ENCODE measurements around the gene PALLD.
A peak's percentile ranks its signal among the peaks of the same experiment; 100 is the strongest.
"Not testable (repeated sequence)": the region's sequence is repeated elsewhere in the genome, so short reads cannot be mapped to it uniquely, and the experiment has no call there.

The PALLD gene

DNA sequence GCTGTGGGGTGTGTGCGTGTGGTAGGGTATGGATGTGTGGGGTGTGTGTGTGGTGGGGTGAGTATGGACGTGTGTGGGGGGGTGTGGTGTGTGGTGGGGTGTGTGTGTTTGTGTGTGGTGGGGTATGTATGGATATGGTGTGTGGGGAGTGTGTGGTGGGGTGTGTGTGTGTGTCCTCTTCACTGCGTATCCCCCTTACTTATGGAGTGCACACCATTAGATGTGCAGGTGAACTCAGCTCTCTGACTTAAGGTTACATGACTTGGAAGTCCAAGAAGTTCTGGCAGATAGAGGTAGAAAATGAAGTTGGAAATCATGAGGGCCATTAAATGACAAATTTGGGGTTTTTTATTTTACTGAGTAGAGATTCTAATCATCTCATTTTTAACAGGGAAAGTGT, 182.5 kb downstream of the PALLD start:
- no peak for DNase-seq

DNA sequence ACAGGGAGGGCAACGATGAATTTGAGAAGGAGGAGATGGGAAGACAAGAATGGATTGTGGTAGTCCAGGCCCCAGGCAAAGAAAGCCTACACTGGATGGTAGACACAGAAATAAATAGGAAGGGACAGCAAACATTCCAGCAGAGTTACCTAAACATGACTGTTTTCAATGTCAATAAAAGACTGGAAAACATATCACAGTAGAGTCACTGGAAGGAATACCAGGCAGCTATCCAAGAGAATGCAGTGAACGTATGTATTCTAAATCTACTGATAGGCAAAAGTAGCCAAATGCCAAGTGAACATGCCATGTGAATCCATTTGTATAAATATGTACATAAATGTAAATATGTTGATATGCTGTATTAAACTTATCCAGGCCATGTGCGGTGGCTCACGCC, 183.0 kb downstream of the PALLD start:
- DNase-seq: no peak

DNA sequence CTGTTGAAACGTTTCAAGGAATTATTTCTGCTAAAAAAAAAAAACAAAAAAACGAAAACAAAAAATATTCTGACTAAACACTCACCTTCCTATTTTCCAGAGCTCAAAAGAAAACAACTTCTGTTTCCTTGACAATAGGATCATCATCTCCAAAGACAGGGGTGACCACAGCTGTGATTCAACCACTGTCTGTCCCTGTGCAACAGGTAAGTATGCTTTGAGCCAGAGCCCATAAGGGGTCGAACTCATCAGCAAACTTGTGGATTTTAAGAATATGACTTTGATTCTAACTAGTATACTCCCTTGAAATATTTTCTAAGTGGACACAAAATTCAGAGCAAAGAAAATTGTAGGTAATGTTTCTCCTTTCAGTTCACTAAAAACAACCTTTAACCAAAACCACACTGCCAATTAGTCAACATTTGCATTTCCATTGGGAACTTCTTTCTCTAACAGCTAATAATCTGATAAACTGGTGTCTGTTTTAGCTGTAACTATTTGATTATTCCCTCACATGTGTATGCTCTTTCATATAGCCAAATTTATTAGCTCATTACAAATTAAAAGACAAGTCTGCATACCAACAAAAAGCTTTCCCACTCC, 186.1 kb downstream of the PALLD start:
- no peak for DNase-seq

DNA sequence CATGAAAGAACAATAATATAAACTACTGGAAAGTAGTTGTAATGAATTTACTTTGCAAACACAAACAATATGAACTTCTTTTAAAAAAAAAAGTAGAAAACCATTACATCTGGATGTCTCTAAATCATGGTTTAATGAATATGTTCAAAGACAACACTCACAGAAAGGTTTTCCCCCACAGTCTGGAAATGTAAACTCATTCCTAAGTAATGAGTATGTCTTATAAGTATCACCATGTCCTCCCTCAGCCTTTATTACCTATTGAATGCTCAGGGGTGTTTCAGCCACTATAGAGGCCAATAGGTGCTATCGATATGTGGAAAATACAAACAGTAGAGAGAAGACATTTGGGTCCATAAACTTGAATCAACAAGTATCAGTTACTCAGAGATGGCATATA, 186.7 kb downstream of the PALLD start:
- no peak for DNase-seq

DNA sequence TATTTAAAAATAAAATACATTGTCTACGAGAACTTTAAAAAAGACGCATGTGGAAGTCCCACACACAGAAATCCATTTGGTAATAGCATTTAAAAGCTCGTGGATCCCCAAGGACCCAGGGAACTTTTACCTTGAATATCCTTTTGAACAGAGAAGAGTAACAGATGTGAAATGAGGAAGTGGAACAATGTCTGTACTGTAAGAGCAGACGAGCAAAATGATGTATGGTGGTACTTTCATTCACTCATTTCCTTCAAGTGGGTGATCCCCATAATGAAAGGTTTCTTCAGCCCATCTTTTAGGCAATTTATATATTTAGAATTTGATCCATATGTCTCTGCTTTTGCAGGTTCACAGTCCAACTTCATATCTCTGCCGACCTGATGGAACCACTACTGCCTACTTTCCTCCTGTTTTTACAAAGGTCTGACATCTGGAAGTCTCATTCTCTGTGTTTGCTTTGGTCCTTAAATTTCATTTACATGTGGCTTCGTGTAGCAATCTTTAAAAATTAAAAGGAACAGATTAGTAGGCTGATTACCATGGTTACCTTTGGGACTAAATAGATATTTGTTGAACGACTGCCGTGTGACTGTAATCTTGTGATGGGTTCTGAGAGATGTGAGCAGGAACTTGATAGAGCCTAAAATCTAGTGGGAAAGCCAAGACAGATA, 188.4 kb downstream of the PALLD start:
- no peak for DNase-seq

DNA sequence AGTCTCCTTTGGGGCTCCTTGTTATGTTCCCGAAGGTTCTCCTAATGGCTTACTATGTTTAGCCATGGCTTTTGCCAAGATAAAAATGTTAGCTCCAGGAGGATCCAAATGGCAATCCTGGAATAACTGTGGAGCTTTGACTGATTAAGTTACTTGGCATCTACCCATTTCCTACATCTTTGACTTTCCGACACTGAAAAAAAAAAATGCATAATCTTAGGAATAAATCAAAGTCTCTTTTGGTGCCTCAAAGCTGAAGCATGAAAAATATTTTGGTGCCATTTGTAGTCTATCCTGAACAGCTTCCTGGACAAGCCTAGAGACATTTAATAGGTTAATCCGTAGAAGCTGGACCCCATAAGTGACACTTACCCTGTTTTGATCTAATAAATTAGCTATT, 191.7 kb downstream of the PALLD start:
- no peak for DNase-seq

DNA sequence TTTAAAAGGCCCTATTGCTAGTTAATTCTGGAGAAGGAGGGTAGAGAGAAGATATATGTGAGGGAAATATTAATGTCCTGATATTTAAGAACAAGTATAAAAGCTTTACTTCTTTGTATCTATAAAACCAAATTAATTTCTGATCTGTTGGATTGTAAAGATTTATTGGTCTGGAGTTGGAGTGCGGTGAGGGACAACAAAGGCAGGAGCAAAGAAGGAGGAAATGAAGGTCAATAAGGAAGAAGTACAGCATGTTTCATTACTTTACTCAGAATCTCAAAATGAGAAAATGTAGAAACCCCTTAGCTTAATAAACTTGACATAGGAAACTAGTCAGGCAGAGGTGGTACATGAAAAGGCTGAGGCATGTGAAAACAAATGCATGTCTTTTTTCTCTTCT, 192.9 kb downstream of the PALLD start:
- no peak for DNase-seq

DNA sequence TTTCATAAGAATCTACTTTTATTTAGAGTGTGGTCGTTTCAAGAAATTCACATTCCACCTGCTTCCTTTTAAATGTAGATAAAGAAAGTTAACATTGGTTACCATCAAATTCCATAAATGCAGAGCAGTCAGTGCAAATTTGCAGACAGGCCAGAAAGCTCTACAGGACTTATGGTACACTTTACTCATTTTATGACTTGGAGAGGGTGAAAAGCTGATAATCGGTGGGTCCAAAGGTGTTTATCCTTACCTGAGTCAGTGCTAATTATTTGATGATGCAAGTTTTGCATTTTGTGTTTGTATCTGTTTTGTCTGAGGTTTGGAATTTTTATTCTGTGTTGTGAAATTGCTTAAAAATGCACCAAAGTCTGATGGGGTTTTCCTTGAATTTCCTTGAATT, 193.3 kb downstream of the PALLD start:
- DNase-seq: no peak

DNA sequence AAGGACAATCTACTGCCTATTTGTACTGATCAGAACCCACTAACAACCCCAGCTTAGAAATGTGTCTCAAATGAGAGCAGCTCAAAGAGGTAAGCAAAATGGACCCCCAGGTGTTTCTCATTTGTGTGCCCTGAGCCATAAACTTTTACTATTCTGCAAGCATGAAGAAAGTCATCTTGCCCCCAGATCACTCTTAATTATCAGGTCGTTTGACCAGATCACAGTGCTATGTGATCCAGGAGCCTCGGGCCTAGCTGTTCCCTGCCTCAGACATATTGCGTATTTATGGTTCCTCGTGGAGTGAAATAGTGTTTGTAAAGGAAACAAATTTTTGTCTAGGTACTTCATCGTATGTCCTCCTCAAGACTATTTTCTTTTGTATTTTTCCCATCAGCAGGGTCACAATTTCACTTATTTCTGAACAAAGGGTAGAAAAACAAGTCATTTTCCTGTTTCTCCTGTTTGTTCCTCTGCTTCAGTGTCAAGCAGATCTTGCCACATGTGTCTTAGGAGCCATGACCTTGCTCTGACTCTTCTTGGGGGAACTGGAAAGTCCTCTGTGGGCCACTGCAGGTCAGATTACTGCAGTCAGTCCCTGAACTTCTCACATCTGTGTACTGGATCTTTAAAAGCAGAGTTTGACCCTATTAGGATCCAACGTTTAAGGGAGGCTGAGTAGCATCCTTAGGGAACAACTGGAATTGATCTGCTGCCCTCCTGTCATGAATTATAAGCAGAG, 194.9 kb downstream of the PALLD start:
- no peak for DNase-seq

DNA sequence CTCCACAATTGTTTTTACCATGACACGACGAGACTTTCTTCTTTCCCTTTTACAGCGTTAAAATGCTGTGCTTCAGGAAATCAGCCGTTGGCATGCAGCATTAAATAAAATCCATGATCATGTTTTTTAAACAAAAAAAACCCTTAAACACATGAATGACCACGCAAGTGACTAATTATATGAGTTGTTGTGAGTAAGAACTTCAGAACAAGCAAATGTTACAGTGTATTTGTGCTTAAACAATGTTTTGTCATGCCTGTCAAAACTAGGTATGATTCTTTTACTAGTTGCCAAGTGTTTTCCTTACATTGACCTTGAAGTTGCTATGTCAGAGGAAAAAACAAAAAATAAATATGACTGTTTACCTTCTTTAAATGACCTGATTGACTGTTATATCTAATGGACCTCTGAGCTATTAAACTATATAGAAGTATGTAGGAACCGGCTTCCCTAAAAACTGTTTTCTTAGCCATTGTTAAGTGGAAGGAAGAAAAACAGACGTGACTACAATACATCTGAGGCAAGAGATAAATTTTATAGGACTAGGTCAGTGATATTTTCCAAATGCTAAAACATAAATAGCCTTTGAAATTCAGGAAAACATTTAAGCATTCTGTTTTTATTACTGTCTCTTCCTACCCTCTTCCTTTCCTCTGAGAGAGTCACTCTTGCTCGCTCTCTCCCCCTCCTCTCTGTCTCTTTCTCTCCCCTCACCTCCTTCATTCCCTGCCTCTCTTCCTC, 197.1 kb downstream of the PALLD start:
- DNase-seq: no peak

DNA sequence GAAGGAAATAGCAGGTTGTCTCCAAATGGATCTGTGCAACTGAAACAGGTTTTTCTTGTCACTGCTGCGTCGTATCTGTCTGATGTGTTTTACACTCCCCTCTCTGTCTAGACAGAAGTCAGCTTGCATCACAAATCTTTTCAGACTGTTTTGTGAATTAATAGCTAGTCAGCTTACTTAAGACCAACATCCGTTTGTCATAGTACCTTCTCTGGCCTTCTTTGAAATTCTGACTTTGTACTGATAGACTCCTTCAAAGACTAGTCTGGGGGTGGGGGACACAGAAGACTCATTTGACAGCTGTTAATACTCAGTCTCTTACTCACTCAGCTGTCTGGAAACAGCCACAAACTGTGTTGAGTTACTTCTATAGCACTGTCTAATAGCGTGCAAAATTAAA, 197.8 kb downstream of the PALLD start:
- no peak for DNase-seq

DNA sequence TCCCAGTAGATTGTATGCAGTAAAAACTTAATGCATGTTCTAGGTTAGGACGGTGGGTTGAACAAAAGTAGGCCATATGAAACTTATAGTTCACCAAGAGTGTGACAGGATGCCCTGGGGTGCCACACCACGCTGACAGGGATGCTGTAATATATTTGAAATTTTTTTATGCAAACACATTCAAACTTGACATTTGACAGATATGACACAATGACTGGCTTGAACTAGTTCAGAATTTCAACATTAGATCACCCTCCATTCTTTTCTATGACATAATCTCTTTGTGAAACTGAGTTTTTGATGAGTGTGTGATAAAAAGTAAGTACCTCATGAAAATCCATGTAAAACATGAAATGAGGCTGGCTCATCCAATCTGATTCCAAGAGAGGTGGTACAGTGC, 198.4 kb downstream of the PALLD start:
- no peak for DNase-seq

DNA sequence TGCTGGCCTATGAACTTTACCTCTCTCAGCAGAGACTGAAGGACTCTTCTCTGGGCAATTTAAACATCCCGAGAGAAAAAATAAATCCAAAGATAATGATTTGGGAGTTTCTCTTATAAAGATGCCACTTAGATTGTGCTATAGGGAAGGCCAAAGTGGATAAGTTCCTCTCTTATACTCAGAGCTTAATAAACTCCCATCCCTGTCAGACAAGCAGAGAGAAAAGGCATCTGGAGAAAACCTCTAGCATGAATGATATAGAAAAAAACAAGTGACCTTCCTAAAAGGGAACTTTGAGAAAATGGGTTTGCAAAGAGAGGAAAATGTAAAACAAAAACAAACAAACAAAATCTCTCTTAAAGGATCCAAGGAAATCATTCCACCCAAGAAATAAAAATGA, 199.4 kb downstream of the PALLD start:
- no peak for DNase-seq

DNA sequence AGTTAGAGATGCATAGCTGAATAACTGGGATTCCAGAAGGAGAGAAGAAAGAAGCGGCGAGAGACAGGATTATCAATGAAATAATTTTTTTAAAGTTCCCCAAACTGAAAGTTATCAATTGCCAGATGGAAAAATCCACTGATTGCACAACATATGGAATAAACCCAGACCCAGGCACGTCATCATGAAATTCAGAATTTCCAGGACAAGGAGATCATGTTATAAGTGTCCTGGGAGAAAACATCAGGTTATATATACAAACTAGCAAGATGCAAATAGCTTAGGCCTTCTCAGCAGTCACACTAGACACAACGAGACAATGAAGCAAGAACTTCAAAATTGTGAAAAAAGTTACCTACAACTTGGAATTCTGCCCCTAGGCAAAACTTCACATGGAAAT, 200.0 kb downstream of the PALLD start:
- DNase-seq: no peak

DNA sequence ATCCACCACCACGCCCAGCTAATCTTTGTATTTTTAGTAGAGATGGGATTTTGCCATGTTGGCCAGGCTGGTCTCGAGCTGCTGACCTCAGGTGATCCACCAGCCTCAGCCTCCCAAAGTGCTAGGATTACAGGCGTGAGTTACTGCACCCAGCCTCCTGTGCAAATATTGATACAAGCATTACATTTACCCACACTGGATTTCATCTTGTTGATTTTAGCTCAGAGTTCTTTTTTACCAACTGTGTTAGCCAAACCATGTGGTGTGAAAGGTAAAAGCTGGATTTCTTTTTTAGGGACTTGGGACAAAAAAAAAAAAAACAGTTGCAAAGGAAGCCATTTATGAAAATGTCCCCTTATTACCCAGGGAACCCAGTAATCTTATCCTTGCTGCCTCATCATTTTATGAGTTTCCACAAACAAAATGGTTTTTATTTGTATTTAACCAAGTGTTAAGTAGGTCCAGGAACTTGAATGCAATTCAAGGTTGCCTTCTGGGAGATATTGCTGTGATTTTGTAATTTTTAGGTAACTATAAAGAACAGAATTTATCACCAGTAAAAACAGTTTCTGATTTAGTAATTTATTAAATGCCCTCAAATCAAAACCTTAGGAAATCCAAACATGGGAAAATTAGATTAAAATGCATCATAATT, 202.5 kb downstream of the PALLD start:
- no peak for DNase-seq

DNA sequence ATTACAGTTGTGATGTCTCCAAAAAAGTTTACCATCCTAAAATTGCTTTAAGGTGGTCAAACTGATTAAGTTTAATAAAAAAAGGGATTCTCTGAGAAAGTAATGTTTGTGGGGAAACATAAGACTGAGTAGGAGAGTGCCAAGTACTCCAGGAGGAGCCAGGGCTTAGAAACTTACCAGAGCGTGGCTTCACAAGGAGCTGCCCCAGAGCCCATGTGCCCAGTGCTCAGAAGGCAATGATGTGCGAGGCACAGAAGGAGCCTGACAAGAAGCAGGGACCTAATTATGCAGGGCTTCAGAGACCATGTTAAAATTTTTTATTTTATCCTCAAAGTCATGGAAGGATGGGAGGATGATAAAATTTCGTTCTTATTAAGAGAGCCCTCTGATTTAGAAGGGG, 204.2 kb downstream of the PALLD start:
- DNase-seq: no peak

DNA sequence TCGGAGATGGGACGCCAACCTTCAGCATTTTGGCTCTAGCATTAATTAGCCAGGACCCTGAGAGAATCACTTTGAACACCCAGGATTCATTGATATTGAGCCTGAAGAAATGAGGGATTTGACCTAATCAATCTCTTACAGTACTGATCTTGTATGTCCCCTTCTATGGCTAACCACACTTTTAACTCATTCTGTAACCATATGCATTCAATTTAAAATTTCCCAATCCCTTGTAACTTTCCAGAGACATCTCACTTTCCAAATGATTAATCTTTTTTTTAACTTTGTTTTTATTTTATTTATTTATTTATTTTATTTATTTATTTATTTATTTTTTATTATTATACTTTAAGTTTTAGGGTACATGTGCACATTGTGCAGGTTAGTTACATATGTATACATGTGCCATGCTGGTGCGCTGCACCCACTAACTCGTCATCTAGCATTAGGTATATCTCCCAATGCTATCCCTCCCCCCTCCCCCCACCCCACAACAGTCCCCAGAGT, 205.8 kb downstream of the PALLD start:
- not testable (repeated sequence) for DNase-seq

DNA sequence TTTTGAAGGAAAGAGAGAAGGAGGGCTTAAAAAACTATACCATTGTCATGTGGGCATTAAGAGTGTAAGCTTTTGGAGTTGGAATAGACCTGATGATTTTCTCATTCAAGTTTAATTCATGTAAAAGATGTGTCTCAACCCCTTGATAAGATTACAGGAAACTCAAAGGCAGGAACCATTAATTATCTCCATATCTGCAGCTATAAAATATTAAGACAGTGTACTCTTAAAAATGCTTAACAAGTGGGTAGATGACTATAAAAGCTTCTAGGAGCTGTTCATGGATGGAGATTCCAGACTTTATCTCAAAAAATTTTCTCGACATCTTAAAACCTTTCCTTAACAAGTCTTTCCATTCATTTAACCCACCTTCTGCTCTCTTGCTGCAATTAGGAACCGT, 208.3 kb downstream of the PALLD start:
- no peak for DNase-seq

DNA sequence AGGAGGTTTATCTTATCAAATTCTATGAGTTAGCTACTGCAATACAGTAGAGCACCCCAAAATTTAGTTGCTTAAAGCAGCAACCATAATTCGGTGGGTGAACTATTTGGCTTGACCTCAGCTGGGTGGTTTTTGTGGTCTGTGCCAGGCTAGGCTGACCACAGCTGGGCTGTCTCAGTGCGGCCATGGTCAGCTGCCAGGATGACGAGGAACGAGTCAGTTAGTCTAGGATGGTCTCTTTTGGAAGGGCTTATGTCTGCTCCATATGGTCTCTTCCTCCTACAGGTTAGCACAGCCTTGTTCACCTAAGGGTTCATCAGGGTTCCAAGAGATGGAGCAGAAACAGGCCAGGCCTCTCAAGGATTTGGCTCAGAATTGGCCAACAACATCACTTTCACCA, 210.4 kb downstream of the PALLD start:
- peak; percentile 20 for DNase-seq

DNA sequence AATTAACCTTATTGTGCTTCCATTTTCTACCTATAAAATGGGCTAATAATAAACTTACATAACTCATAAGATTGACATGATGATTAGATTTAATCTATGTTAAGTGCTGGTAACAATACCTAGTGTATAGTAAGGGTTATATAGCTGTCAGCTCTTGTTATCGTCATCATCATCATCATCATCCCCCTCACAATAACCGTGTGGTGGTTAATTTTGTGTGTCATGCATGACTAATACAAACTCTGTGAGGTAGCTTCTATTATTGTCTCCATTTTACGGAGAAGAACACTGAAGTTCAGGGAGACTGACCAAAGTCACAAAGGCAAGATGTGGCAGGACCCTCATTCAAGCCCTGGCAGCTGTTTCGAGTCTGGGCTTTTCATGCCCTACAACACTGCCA, 211.3 kb downstream of the PALLD start:
- no peak for DNase-seq

DNA sequence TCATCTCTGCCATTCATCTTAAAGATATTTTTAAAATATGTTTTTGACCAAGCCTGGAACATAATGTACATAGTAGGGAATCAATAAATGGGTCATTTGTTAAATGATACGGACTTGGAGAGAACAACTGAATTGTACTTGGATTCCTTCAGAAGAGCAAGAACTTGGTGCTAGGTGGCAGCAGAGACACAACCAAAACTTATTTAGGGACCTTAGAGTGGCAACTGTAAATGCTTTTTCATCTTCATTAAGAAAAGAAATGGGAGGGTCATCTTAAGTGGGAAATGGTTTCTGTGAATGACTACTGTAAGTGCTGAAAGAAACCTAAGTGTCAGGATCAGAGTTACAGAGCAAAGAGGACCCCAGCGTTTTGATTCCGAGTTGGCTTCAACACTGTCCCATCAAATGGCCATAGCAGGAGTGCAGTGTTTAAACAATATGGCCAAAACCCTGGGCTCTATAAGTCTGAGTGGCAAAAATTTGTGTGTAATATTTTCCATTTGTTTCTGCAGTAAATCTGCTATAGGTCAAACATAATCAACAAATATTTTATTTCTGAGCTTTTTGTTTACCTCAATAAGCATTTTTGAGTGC, 213.6 kb downstream of the PALLD start:
- no peak for DNase-seq

All from T1000 (cell line).